ENCODE measurements around the gene GRAP.

GRAP gene

DNA sequence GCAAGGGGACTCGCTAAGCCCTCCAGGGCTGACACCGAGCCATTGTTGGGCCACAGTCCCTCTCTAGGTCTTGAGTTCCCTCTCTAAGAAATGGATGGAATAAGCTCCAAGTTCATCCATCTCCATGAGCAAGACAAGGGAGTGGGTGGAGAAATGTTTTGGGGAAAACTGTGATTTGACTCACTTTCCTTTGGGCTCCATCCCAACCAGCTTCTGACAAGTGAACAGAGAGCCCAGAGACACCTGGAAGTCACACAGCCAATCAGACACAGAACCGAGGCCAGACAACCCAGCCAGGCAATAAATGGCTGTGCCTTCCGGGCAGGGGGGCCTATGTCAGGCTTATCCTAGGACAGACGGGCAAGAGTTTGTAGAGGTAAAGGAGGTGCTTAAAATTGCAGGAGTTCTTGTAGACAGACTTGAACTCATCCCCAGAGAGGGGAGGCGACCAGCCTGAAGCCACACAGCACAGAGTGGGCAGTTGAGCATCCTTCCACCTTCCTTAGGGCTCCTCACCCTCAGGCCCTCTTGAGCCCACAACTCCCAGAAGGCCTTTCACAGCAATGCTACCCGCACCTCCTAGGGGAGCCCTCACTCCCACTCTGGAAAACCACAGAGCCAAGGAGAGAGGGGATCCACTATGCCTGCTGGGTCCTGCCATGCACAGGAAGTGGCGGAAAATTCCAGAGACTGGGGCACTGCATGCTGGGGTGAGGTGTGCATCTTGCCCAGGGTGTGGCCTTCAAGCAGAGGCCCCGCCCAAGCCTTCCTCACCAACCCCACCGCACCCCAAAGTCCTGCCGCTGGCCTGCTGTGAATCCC is 32.7 kb downstream of the GRAP start:
- no peak overlapping the region for H3K27ac ChIP-seq (ENCODE audit: low read depth, low read length, poor library complexity, severe bottlenecking)
- no peaks in the 10 kb centered on the region for H3K27me3 ChIP-seq (ENCODE audit: insufficient read depth, low read length)
- TF ChIP-seq CTCF (IDR thresholded peaks at IDR 0.05; ENCODE audit: low read length) (no peak), EZH2 (IDR thresholded peaks at IDR 0.05; ENCODE audit: borderline replicate concordance, low read length) (no peak)
- H3K4me1 ChIP-seq (ENCODE audit: insufficient read depth, low read length, severe bottlenecking): no peaks in the 10 kb centered on the region
- H3K79me2 ChIP-seq (ENCODE audit: insufficient read depth, low read length): no peaks in the 10 kb centered on the region
- H3F3A ChIP-seq (ENCODE audit: insufficient read depth, low read length): no peaks in the 10 kb centered on the region
- no peaks in the 10 kb centered on the region for H4K20me1 ChIP-seq (ENCODE audit: insufficient read depth, low read length)
- H2AFZ ChIP-seq (ENCODE audit: low read length): no peak overlapping the region
- no peak overlapping the region for H3K9ac ChIP-seq (ENCODE audit: low read length)
- no peak overlapping the region for H3K4me3 ChIP-seq (ENCODE audit: low read depth, low read length, poor library complexity, severe bottlenecking)
- H3K4me2 ChIP-seq (ENCODE audit: low read length): no peak overlapping the region
- no peaks in the 10 kb centered on the region for H3K9me3 ChIP-seq (ENCODE audit: low read length)
- no peaks in the 10 kb centered on the region for H3K9me2 ChIP-seq (ENCODE audit: low read depth, low read length)
- no peaks in the 10 kb centered on the region for H3K36me3 ChIP-seq (ENCODE audit: insufficient read depth, low read length)

- TF ChIP-seq CTCF (IDR thresholded peaks at IDR 0.05; ENCODE audit: low read length): no peak
- TF ChIP-seq EZH2 (IDR thresholded peaks at IDR 0.05; ENCODE audit: borderline replicate concordance, low read length): no peak
- Histone ChIP-seq H4K20me1 (ENCODE audit: insufficient read depth, low read length) (no peaks in the 10 kb centered on the region), H2AFZ (ENCODE audit: low read length) (no peak overlapping the region), H3K4me2 (ENCODE audit: low read length) (no peak overlapping the region), H3K9me2 (ENCODE audit: low read depth, low read length) (no peaks in the 10 kb centered on the region), H3K79me2 (ENCODE audit: insufficient read depth, low read length) (no peaks in the 10 kb centered on the region), H3K4me1 (ENCODE audit: insufficient read depth, low read length, severe bottlenecking) (no peaks in the 10 kb centered on the region), H3K9ac (ENCODE audit: low read length) (no peak overlapping the region), H3K9me3 (ENCODE audit: low read length) (no peaks in the 10 kb centered on the region), H3K27me3 (ENCODE audit: insufficient read depth, low read length) (no peaks in the 10 kb centered on the region), H3F3A (ENCODE audit: insufficient read depth, low read length) (no peaks in the 10 kb centered on the region), H3K36me3 (ENCODE audit: insufficient read depth, low read length) (no peaks in the 10 kb centered on the region), H3K27ac (ENCODE audit: low read depth, low read length, poor library complexity, severe bottlenecking) (no peak overlapping the region), H3K4me3 (ENCODE audit: low read depth, low read length, poor library complexity, severe bottlenecking) (no peak overlapping the region)
These were observed 33.5 kb downstream of the GRAP start for GRCh38 chr17:19013226-19013625.

- no peak for TF ChIP-seq EZH2 (IDR thresholded peaks at IDR 0.05; ENCODE audit: borderline replicate concordance, low read length)
- TF ChIP-seq CTCF (IDR thresholded peaks at IDR 0.05; ENCODE audit: low read length): no peak
- Histone ChIP-seq H3K27ac (ENCODE audit: low read depth, low read length, poor library complexity, severe bottlenecking) (no peak overlapping the region), H3K79me2 (ENCODE audit: insufficient read depth, low read length) (no peaks in the 10 kb centered on the region), H3K9me3 (ENCODE audit: low read length) (no peaks in the 10 kb centered on the region), H3K36me3 (ENCODE audit: insufficient read depth, low read length) (no peaks in the 10 kb centered on the region), H3F3A (ENCODE audit: insufficient read depth, low read length) (no peaks in the 10 kb centered on the region), H3K4me1 (ENCODE audit: insufficient read depth, low read length, severe bottlenecking) (no peaks in the 10 kb centered on the region), H3K9me2 (ENCODE audit: low read depth, low read length) (no peaks in the 10 kb centered on the region), H3K4me3 (ENCODE audit: low read depth, low read length, poor library complexity, severe bottlenecking) (no peak overlapping the region), H3K9ac (ENCODE audit: low read length) (no peak overlapping the region), H4K20me1 (ENCODE audit: insufficient read depth, low read length) (no peaks in the 10 kb centered on the region), H3K4me2 (ENCODE audit: low read length) (no peak overlapping the region), H2AFZ (ENCODE audit: low read length) (no peak overlapping the region), H3K27me3 (ENCODE audit: insufficient read depth, low read length) (no peaks in the 10 kb centered on the region)
These were observed 34.3 kb downstream of the GRAP start for GRCh38 chr17:19012171-19013080.

All from OCI-LY1 (cell line).